Measurements from ENCODE around the gene TMEM132C. TPM values are rescaled to one million over a fixed set of nuclear protein-coding genes. Genes with fewer than 3 reads are reported as not detected.

TMEM132C gene
- total RNA-seq, 1 donor from 2014 or later: 0.29 TPM

DNA sequence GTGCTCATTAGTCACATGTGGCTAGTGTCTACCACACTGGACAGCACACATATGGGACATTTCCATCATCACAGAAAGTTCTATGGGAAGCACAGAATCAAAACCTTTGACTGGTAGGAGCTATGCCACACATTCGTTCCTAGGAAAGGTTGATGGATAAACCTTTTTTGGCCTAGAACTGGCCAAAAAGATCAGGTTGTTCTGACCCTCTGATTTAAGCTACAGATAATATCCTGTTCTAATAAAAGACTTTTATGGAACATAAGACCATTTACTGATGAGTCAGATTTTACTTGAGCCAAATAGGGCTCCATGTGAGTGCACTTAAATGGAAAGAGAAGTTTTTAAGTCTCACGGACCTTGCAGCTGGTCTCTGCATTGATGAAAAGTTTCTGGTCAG lies 413.6 kb downstream of the TMEM132C start:
- H3K36me3 Mint-ChIP-seq (ENCODE audit: insufficient read depth): no peaks in the 10 kb centered on the region
- TF ChIP-seq, protein P1, sequence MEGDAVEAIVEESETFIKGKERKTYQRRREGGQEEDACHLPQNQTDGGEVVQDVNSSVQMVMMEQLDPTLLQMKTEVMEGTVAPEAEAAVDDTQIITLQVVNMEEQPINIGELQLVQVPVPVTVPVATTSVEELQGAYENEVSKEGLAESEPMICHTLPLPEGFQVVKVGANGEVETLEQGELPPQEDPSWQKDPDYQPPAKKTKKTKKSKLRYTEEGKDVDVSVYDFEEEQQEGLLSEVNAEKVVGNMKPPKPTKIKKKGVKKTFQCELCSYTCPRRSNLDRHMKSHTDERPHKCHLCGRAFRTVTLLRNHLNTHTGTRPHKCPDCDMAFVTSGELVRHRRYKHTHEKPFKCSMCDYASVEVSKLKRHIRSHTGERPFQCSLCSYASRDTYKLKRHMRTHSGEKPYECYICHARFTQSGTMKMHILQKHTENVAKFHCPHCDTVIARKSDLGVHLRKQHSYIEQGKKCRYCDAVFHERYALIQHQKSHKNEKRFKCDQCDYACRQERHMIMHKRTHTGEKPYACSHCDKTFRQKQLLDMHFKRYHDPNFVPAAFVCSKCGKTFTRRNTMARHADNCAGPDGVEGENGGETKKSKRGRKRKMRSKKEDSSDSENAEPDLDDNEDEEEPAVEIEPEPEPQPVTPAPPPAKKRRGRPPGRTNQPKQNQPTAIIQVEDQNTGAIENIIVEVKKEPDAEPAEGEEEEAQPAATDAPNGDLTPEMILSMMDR (IDR thresholded peaks at IDR 0.05; ENCODE audit: unreplicated experiment): no peak
- H3K4me3 Mint-ChIP-seq (ENCODE audit: low read depth): no peak overlapping the region
- no peaks in the 10 kb centered on the region for H3K27me3 Mint-ChIP-seq
- no peaks in the 10 kb centered on the region for H3K4me1 Mint-ChIP-seq (ENCODE audit: low read depth)
- no peak overlapping the region for H3K27ac Mint-ChIP-seq
- no peak for DNase-seq (ENCODE audit: low spot score, unreplicated experiment)
- no peaks in the 10 kb centered on the region for H3K9me3 Mint-ChIP-seq (ENCODE audit: low read depth)

DNA sequence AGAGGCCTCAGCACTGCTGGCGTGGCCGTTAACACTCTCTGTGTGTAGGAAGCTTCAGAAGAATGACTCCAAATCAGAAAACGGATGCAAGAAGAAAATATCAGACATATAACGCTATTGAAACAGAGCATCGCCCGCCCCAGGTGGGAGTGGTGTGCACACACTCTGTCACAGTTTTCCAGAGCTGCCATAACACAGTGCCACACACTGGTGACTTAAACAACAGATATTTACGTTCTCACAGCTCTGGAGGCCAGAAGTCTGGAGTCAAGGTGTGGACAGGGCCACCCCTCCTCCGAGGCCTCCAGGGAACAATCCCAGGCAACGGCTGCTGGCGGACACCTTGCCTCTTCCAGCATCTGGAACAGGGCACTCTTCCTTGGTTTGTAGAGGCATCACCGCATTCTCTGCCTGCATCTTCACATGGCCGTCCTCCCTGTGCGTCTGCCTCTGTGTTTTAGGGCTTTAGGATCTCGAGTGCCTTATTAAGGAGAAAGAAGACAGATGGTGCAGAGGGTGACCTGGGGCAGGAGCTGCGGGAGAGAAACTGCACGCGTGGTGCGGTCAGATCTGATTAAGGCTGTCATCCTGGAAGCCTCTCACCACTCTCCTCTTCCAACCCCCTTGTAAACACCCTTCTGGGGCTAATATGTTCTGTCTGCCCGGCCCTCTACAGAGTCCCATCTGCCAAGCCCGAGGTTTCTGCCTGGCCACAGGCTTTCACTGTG lies 415.7 kb downstream of the TMEM132C start:
- H3K27ac Mint-ChIP-seq: no peak overlapping the region
- no peaks in the 10 kb centered on the region for H3K36me3 Mint-ChIP-seq (ENCODE audit: insufficient read depth)
- H3K4me3 Mint-ChIP-seq (ENCODE audit: low read depth): no peak overlapping the region

DNA sequence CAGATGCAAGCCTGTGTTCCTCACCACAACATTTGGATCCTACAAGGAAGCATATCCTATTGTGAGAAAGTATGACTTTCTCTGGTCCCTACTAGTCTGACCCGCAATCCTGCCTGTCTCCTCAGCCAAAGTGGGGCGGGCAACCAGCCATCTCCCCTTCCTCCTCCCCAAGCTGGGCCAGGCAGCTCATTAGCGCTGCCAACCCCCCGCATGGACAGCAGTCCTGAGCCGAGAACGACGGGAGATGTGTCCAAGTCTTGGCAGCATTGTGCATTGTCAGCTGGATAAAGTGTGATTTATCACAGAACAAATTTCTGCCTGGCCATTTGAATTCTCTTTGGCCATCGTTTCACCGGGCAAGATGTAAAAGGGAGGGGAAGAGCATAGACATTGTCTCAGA lies 417.4 kb downstream of the TMEM132C start:
- Mint-ChIP-seq H3K27me3 (peaks cover 2% of the 10 kb centered on the region), H3K9me3 (ENCODE audit: low read depth) (no peaks in the 10 kb centered on the region), H3K4me1 (ENCODE audit: low read depth) (no peaks in the 10 kb centered on the region), H3K36me3 (ENCODE audit: insufficient read depth) (no peaks in the 10 kb centered on the region), H3K4me3 (ENCODE audit: low read depth) (no peak overlapping the region), H3K27ac (no peak overlapping the region)
- DNase-seq (ENCODE audit: low spot score, unreplicated experiment): no peak
- TF ChIP-seq, protein P1 (IDR thresholded peaks at IDR 0.05; ENCODE audit: unreplicated experiment): no peak

More for the DNA sequence above, 415.7 kb downstream of the TMEM132C start:
- DNase-seq (ENCODE audit: low spot score, unreplicated experiment): no peak
- H3K4me1 Mint-ChIP-seq (ENCODE audit: low read depth): no peaks in the 10 kb centered on the region
- no peaks in the 10 kb centered on the region for H3K9me3 Mint-ChIP-seq (ENCODE audit: low read depth)
- TF ChIP-seq, protein P1 (IDR thresholded peaks at IDR 0.05; ENCODE audit: unreplicated experiment): no peak
- H3K27me3 Mint-ChIP-seq: no peaks in the 10 kb centered on the region

DNA sequence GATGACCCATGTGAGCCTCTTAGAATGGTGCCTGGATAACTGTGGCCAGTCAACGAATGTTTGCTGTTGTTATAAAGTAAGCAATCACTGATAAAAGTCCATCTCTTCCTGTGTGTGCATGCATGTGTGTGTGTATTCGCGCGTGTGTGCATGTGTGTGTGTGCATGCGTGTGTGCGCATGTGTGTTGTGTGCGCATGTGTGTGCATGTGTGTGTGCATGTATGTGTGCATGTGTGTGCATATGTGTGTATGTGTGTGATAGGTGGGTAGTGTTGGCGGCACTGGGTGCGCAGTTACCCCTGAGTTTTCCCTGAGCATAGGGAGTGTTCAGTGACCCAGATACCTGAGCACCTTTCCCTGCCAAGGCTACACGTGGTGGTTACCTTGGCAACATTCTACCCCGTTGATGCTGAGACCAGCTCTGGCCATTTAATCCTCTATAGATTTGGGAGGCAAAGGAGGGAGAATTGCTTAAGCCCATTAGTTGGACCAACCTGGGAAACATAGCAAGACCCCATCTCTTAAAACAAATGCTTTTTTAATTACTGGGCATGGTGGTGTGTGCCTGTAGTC lies 419.0 kb downstream of the TMEM132C start:
- Mint-ChIP-seq H3K4me3 (ENCODE audit: low read depth) (no peak overlapping the region), H3K9me3 (ENCODE audit: low read depth) (no peaks in the 10 kb centered on the region), H3K27me3 (peaks cover 3% of the 10 kb centered on the region), H3K27ac (no peak overlapping the region), H3K4me1 (ENCODE audit: low read depth) (no peaks in the 10 kb centered on the region), H3K36me3 (ENCODE audit: insufficient read depth) (no peaks in the 10 kb centered on the region)
- TF ChIP-seq, protein P1 (IDR thresholded peaks at IDR 0.05; ENCODE audit: unreplicated experiment): no peak
- no peak for DNase-seq (ENCODE audit: low spot score, unreplicated experiment)

DNA sequence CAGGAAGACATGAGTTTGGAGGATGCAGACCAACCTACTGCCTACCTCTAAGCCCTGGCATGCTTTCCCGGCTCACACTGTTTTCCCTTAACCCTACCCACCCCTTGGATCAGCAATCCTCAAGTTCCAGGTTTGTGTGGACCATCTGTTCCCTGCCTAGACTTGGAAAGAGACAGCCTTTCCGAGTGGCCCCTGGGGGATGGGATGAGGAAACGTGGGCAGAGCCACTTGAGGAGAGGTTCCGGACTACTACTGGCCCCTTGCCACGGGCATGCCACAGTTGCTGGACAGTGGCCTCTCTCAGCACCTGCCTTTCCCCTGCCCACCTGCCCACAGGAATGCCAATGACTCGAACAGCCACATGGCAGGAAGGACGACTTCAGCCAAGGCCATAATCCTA lies 420.9 kb downstream of the TMEM132C start:
- TF ChIP-seq, protein P1 (IDR thresholded peaks at IDR 0.05; ENCODE audit: unreplicated experiment): no peak
- no peak overlapping the region for H3K27ac Mint-ChIP-seq
- H3K4me1 Mint-ChIP-seq (ENCODE audit: low read depth): no peaks in the 10 kb centered on the region
- H3K27me3 Mint-ChIP-seq: peaks cover 3% of the 10 kb centered on the region
- H3K36me3 Mint-ChIP-seq (ENCODE audit: insufficient read depth): no peaks in the 10 kb centered on the region
- no peaks in the 10 kb centered on the region for H3K9me3 Mint-ChIP-seq (ENCODE audit: low read depth)
- no peak for DNase-seq (ENCODE audit: low spot score, unreplicated experiment)
- H3K4me3 Mint-ChIP-seq (ENCODE audit: low read depth): no peak overlapping the region

Measured in progenitor cell of endocrine pancreas (in vitro differentiated cells).